ENCODE data around the gene ASCL2.

The ASCL2 gene

DNA sequence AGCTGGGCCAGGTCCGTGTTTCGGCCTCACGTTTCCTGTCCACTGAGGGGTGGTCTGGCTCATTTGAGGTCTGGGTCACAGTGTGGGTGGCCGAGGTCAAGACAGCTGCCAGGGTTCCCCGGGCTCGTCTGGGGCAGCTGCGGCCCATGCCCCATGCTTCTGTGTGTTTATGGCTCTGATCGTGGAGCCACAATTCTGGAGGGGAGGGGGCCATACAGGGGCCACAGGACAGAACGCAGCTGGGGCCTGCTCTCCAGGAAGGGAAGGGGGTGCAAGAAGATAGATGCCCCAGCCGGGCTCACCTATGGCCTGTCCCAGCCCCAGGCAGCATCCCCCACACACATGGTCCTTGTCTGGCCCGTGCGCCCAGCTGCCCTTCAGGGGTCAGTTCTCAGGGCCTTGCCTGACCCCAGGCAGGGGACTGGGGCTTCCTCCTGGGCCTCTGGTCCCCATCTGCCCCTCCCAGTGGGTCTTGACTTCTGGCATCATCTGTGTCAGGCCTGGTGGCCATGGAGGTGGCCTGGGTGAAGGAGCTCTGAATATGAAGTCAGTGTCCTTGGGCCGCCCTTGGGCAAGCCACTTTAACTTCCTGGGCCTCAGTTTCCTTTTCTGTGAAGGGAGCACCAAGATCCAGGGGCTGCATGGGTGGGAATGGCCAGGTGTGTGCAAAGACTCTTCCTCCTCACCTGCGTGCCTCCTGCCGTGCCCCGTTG is 39.8 kb upstream of the ASCL2 start:
- no peak overlapping the region for H2AFZ ChIP-seq (ENCODE audit: low read depth, low read length)
- H3K23ac ChIP-seq (ENCODE audit: low read length in 2 of 2), result no peak overlapping the region
- WGBS, result 83% methylated on average over 15 of the region's 16 CpGs
- DNase-seq, result no peak
- H3K18ac ChIP-seq (ENCODE audit: low read depth in 1 of 2, low read length in 2 of 2), result no peak overlapping the region
- no peak overlapping the region for H4K91ac ChIP-seq (ENCODE audit: low read length)
- H3K27ac ChIP-seq (ENCODE audit: low read length, poor library complexity, severe bottlenecking), result no peak overlapping the region
- H3K14ac ChIP-seq (ENCODE audit: low read length in 2 of 2), result no peak overlapping the region
- H3K79me1 ChIP-seq (replicated peaks; ENCODE audit: low read length, poor library complexity, severe bottlenecking), result no peaks in the 10 kb centered on the region
- H3K9ac ChIP-seq (ENCODE audit: low read length), result no peak overlapping the region
- H3K4ac ChIP-seq (ENCODE audit: low read depth in 1 of 2, low read length in 2 of 2), result no peak overlapping the region
- no peak overlapping the region for H2BK15ac ChIP-seq (ENCODE audit: low read depth, poor library complexity, severe bottlenecking)
- H2BK120ac ChIP-seq (ENCODE audit: low read depth, low read length), result no peak overlapping the region
- H3K27me3 ChIP-seq (ENCODE audit: control insufficient read depth in 1 of 2, insufficient read depth in 1 of 2, low read length in 2 of 2), result no peaks in the 10 kb centered on the region
- no peak overlapping the region for H4K8ac ChIP-seq (ENCODE audit: low read length)
- no peak overlapping the region for H2BK12ac ChIP-seq (ENCODE audit: low read length in 2 of 2)
- peaks cover 27% of the 10 kb centered on the region for H3K4me1 ChIP-seq (ENCODE audit: control insufficient read depth, insufficient read depth, low read depth, low read length)
- no peak overlapping the region for H2BK5ac ChIP-seq (ENCODE audit: low read depth, low read length, poor library complexity, severe bottlenecking)
- no peaks in the 10 kb centered on the region for H3K9me3 ChIP-seq (ENCODE audit: control insufficient read depth, low read length)
- no peak overlapping the region for H3K4me2 ChIP-seq (ENCODE audit: low read length, poor library complexity, severe bottlenecking)
- H3K36me3 ChIP-seq (ENCODE audit: control insufficient read depth in 1 of 2, insufficient read depth in 2 of 2, low read depth in 1 of 2, low read length in 2 of 2), result no peaks in the 10 kb centered on the region
- no peak overlapping the region for H3K4me3 ChIP-seq (ENCODE audit: insufficient read depth in 1 of 2, low read depth in 1 of 2, low read length in 2 of 2)
- no peak overlapping the region for H2AK5ac ChIP-seq (ENCODE audit: low read length, severe bottlenecking)

DNA sequence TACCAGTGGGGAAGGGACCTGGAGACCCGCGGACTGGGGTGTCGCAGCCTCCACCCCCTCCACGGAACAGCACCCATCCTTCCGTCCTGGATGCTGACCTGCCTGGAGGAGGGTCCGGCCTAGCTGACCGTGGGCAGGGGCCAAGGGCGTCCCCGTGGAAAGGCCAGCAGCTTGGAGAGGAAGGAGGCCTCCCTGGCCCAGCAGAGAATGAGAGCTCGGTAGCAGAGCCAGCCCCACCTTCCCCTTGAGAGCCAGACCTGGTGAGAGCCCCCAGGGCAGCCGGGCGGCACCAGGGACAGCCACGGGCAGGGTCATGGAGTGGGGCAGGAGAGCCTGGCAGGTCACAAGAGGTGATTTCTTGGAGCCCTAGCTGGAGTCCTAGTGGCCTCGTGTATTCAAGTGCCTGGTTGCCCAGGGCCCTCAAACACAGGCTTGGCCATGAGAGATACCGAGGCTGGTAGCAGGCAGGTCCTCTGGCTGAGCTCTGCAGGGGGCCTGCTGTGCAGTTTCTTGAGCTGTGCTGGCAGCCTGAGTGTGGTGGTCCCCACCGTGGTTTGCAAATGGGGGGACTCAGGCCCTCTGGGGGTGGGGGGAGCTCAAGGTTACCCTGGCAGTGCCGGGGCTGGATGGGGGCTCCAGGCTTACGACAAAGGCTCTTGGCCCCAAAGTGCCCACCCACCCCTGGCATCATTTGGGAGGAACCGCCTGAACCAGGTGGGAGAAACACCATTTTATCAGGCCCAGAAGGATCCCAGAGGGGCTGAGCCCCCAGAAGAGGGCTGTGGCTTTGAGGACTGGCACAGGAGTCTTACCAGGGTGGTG is 39.1 kb upstream of the ASCL2 start:
- H3K23ac ChIP-seq (ENCODE audit: low read length in 2 of 2), result no peak overlapping the region
- no peak overlapping the region for H3K4me3 ChIP-seq (ENCODE audit: insufficient read depth in 1 of 2, low read depth in 1 of 2, low read length in 2 of 2)
- H2BK12ac ChIP-seq (ENCODE audit: low read length in 2 of 2), result no peak overlapping the region
- H2BK15ac ChIP-seq (ENCODE audit: low read depth, poor library complexity, severe bottlenecking), result no peak overlapping the region
- no peak overlapping the region for H3K4ac ChIP-seq (ENCODE audit: low read depth in 1 of 2, low read length in 2 of 2)
- H4K91ac ChIP-seq (ENCODE audit: low read length), result no peak overlapping the region
- no peaks in the 10 kb centered on the region for H3K36me3 ChIP-seq (ENCODE audit: control insufficient read depth in 1 of 2, insufficient read depth in 2 of 2, low read depth in 1 of 2, low read length in 2 of 2)
- H3K4me1 ChIP-seq (ENCODE audit: control insufficient read depth, insufficient read depth, low read depth, low read length), result peaks cover 22% of the 10 kb centered on the region
- no peak overlapping the region for H4K8ac ChIP-seq (ENCODE audit: low read length)
- no peak overlapping the region for H3K14ac ChIP-seq (ENCODE audit: low read length in 2 of 2)
- H3K9ac ChIP-seq (ENCODE audit: low read length), result no peak overlapping the region
- DNase-seq, result no peak
- H3K27ac ChIP-seq (ENCODE audit: low read length, poor library complexity, severe bottlenecking), result no peak overlapping the region
- H3K9me3 ChIP-seq (ENCODE audit: control insufficient read depth, low read length), result no peaks in the 10 kb centered on the region
- WGBS, result 79% methylated on average over 15 of the region's 19 CpGs
- H2AK5ac ChIP-seq (ENCODE audit: low read length, severe bottlenecking), result no peak overlapping the region
- H3K18ac ChIP-seq (ENCODE audit: low read depth in 1 of 2, low read length in 2 of 2), result no peak overlapping the region
- H3K27me3 ChIP-seq (ENCODE audit: control insufficient read depth in 1 of 2, insufficient read depth in 1 of 2, low read length in 2 of 2), result no peaks in the 10 kb centered on the region
- no peak overlapping the region for H3K4me2 ChIP-seq (ENCODE audit: low read length, poor library complexity, severe bottlenecking)
- H2BK120ac ChIP-seq (ENCODE audit: low read depth, low read length), result no peak overlapping the region
- H3K79me1 ChIP-seq (replicated peaks; ENCODE audit: low read length, poor library complexity, severe bottlenecking), result no peaks in the 10 kb centered on the region
- H2BK5ac ChIP-seq (ENCODE audit: low read depth, low read length, poor library complexity, severe bottlenecking), result no peak overlapping the region
- no peak overlapping the region for H2AFZ ChIP-seq (ENCODE audit: low read depth, low read length)

DNA sequence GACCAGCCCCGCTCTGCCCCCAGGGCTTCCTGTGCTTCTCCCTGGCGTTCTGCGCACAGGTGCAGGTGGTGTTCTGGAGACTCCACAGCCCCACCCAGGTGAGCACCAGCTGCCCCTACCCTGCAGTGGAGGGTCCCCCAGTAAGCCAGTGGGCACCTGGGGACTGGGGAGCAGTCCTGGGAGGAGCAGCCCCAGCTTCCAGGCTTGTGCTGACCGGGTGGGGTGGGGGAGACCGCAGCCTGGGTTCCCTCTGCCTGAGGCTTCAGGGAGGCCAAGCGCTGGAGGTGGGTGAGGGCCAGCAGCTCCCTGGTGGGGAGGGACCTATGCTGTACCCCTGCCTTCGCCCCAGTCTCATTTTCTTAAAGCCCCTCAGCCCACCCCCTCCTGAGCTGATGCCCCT is 38.3 kb upstream of the ASCL2 start:
- no peak overlapping the region for H2BK15ac ChIP-seq (ENCODE audit: low read depth, poor library complexity, severe bottlenecking)
- no peak overlapping the region for H2BK120ac ChIP-seq (ENCODE audit: low read depth, low read length)
- H3K9ac ChIP-seq (ENCODE audit: low read length), result no peak overlapping the region
- H3K4me1 ChIP-seq (ENCODE audit: control insufficient read depth, insufficient read depth, low read depth, low read length), result peaks cover 24% of the 10 kb centered on the region
- no peak overlapping the region for H4K8ac ChIP-seq (ENCODE audit: low read length)
- no peak overlapping the region for H3K23ac ChIP-seq (ENCODE audit: low read length in 2 of 2)
- no peak overlapping the region for H2AK5ac ChIP-seq (ENCODE audit: low read length, severe bottlenecking)
- H3K9me3 ChIP-seq (ENCODE audit: control insufficient read depth, low read length), result no peaks in the 10 kb centered on the region
- no peaks in the 10 kb centered on the region for H3K27me3 ChIP-seq (ENCODE audit: control insufficient read depth in 1 of 2, insufficient read depth in 1 of 2, low read length in 2 of 2)
- H3K18ac ChIP-seq (ENCODE audit: low read depth in 1 of 2, low read length in 2 of 2), result no peak overlapping the region
- H3K4me3 ChIP-seq (ENCODE audit: insufficient read depth in 1 of 2, low read depth in 1 of 2, low read length in 2 of 2), result no peak overlapping the region
- no peak overlapping the region for H3K14ac ChIP-seq (ENCODE audit: low read length in 2 of 2)
- H4K91ac ChIP-seq (ENCODE audit: low read length), result no peak overlapping the region
- no peak for DNase-seq
- no peak overlapping the region for H2BK5ac ChIP-seq (ENCODE audit: low read depth, low read length, poor library complexity, severe bottlenecking)
- H2AFZ ChIP-seq (ENCODE audit: low read depth, low read length), result no peak overlapping the region
- no peak overlapping the region for H2BK12ac ChIP-seq (ENCODE audit: low read length in 2 of 2)
- H3K4me2 ChIP-seq (ENCODE audit: low read length, poor library complexity, severe bottlenecking), result no peak overlapping the region
- H3K36me3 ChIP-seq (ENCODE audit: control insufficient read depth in 1 of 2, insufficient read depth in 2 of 2, low read depth in 1 of 2, low read length in 2 of 2), result no peaks in the 10 kb centered on the region
- no peak overlapping the region for H3K27ac ChIP-seq (ENCODE audit: low read length, poor library complexity, severe bottlenecking)
- no peaks in the 10 kb centered on the region for H3K79me1 ChIP-seq (replicated peaks; ENCODE audit: low read length, poor library complexity, severe bottlenecking)
- WGBS, result 77% methylated on average over 6 of the region's 7 CpGs
- H3K4ac ChIP-seq (ENCODE audit: low read depth in 1 of 2, low read length in 2 of 2), result no peak overlapping the region

GRCh38 chr11:2307501-2308331 is 37.3 kb upstream of the ASCL2 start:
- Histone ChIP-seq H3K36me3 (ENCODE audit: control insufficient read depth in 1 of 2, insufficient read depth in 2 of 2, low read depth in 1 of 2, low read length in 2 of 2) (no peaks in the 10 kb centered on the region), H3K9me3 (ENCODE audit: control insufficient read depth, low read length) (no peaks in the 10 kb centered on the region), H2BK12ac (ENCODE audit: low read length in 2 of 2) (peak overlapping the region; percentile 23 to 65), H3K4ac (ENCODE audit: low read depth in 1 of 2, low read length in 2 of 2) (peak overlapping the region; percentile 64 to 76), H3K4me2 (ENCODE audit: low read length, poor library complexity, severe bottlenecking) (no peak overlapping the region), H2AK5ac (ENCODE audit: low read length, severe bottlenecking) (no peak overlapping the region), H3K18ac (ENCODE audit: low read depth in 1 of 2, low read length in 2 of 2) (peak overlapping the region; percentile 73 to 80), H3K23ac (ENCODE audit: low read length in 2 of 2) (no peak overlapping the region), H2BK15ac (ENCODE audit: low read depth, poor library complexity, severe bottlenecking) (peak overlapping the region; percentile 49), H4K8ac (ENCODE audit: low read length) (peak overlapping the region; percentile 85), H3K27ac (ENCODE audit: low read length, poor library complexity, severe bottlenecking) (no peak overlapping the region), H3K9ac (ENCODE audit: low read length) (peak overlapping the region; percentile 45), H3K4me1 (ENCODE audit: control insufficient read depth, insufficient read depth, low read depth, low read length) (peaks cover 25% of the 10 kb centered on the region), H2AFZ (ENCODE audit: low read depth, low read length) (peak overlapping the region; percentile 14), H3K27me3 (ENCODE audit: control insufficient read depth in 1 of 2, insufficient read depth in 1 of 2, low read length in 2 of 2) (no peaks in the 10 kb centered on the region), H3K4me3 (ENCODE audit: insufficient read depth in 1 of 2, low read depth in 1 of 2, low read length in 2 of 2) (no peak overlapping the region), H3K14ac (ENCODE audit: low read length in 2 of 2) (peak overlapping the region in 1 of 2 experiments; percentile 18), H3K79me1 (replicated peaks; ENCODE audit: low read length, poor library complexity, severe bottlenecking) (no peaks in the 10 kb centered on the region), H4K91ac (ENCODE audit: low read length) (peak overlapping the region; percentile 94), H2BK5ac (ENCODE audit: low read depth, low read length, poor library complexity, severe bottlenecking) (no peak overlapping the region), H2BK120ac (ENCODE audit: low read depth, low read length) (no peak overlapping the region)
- DNase-seq, result no peak
- 86% methylated on average over 21 of the region's 23 CpGs for WGBS

Data from mesenchymal stem cell (in vitro differentiated cells and primary cell).